Measurements from ENCODE around the gene SGCA. TPM values are rescaled to one million over a fixed set of nuclear protein-coding genes. Genes with fewer than 3 reads are reported as not detected.

SGCA gene
- total and polyA plus RNA-seq, 2 of the 8 experiments (the other 6 are each of a cell fraction or from before 2014, with no cell fraction given) = 0.12 TPM; not detected in 1

DNA sequence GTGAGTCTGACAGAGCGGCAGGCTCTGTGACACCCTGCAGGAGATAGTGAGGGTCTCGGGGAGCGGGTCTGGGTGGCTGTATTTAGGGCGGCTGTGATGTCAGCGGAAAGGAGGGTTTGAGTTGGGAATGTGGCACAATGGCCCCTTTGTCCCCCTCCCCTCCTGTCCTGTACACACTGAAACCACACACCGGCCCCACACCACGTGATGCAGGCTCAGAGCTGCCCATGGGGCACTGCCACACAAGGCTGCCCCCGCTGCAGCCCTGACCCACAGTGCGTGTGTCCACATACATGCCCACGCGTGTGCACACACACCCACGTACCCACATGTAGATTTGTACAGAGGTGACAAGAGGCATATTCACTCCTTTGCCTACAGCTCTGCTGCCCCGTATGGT is 15.3 kb downstream of the SGCA start:
- Histone ChIP-seq H3K79me2 (ENCODE audit: control insufficient read depth in 1 of 2, insufficient read depth in 2 of 2, low read length in 2 of 2) (no peaks in the 10 kb centered on the region), H4K20me1 (replicated peaks in 1 of 2; ENCODE audit: control insufficient read depth in 1 of 2, insufficient read depth in 2 of 2, low read length in 2 of 2) (peaks cover 0 to under 1% of the 10 kb centered on the region in 2 experiments), H4K91ac (replicated peaks; ENCODE audit: insufficient read length, low read length) (no peak overlapping the region), H3K79me1 (ENCODE audit: low read depth, low read length) (no peaks in the 10 kb centered on the region), H3K4me2 (ENCODE audit: insufficient read depth in 1 of 2, low read depth in 2 of 2, low read length in 2 of 2) (no peak overlapping the region), H2AFZ (ENCODE audit: low read length) (no peak overlapping the region), H3K4me1 (replicated peaks in 1 of 4; ENCODE audit: control insufficient read depth in 3 of 4, insufficient read depth in 4 of 4, low read length in 3 of 4) (peaks cover 4 to 30% (median 16%) of the 10 kb centered on the region in 4 experiments), H2BK15ac (ENCODE audit: low read length) (peak overlapping the region; percentile 93), H3K9me3 (ENCODE audit: insufficient read depth in 2 of 2, low read depth in 1 of 2, low read length in 1 of 2) (no peaks in the 10 kb centered on the region), H2BK120ac (replicated peaks; ENCODE audit: low read depth, low read length) (no peak overlapping the region), H3K14ac (ENCODE audit: insufficient read length) (no peak overlapping the region), H4K8ac (ENCODE audit: extremely low read depth, insufficient read depth, low read length) (no peak overlapping the region; the same call in 1 of the 2 replicates), H3K4me3 (ENCODE audit: extremely low read depth in 1 of 4, insufficient read depth in 2 of 4, low read depth in 3 of 4, low read length in 4 of 4) (no peak overlapping the region), H2BK20ac (ENCODE audit: low read length) (no peak overlapping the region; the same call in 1 of the 2 replicates), H3K23me2 (ENCODE audit: low read depth, low read length) (no peaks in the 10 kb centered on the region), H3K4ac (replicated peaks; ENCODE audit: insufficient read length, low read depth, low read length) (no peak overlapping the region), H3K18ac (ENCODE audit: extremely low read depth, low read length) (no peak overlapping the region), H3K56ac (replicated peaks; ENCODE audit: insufficient read length, low read depth, low read length) (no peak overlapping the region), H3K36me3 (ENCODE audit: control insufficient read depth in 2 of 4, insufficient read depth in 4 of 4, low read length in 3 of 4) (peaks cover under 1 to 13% (median 2%) of the 10 kb centered on the region in 4 experiments; a peak in 5 of 8 replicates), H3K23ac (ENCODE audit: insufficient read length) (no peak overlapping the region), H2BK5ac (ENCODE audit: low read depth, low read length) (peak overlapping the region; percentile 78; the same call in 1 of the 2 replicates), H2AK5ac (ENCODE audit: low read depth, low read length) (no peak overlapping the region; the same call in 1 of the 2 replicates), H2BK12ac (ENCODE audit: low read depth, low read length) (peak overlapping the region; percentile 77; the same call in 1 of the 2 replicates), H3K27ac (ENCODE audit: low read depth, low read length) (no peak overlapping the region), H3K9ac (replicated peaks in 1 of 4; ENCODE audit: extremely low read depth in 1 of 4, low read depth in 3 of 4, low read length in 3 of 4) (no peak overlapping the region; a peak in 1 of 7 replicates), H4K5ac (ENCODE audit: insufficient read length, low read depth, low read length) (no peak overlapping the region), H3K27me3 (replicated peaks in 1 of 4; ENCODE audit: control insufficient read depth in 3 of 4, extremely low read depth in 1 of 4, insufficient read depth in 3 of 4, low read length in 3 of 4) (no peaks in the 10 kb centered on the region)
- DNase-seq (ENCODE audit: low read depth in 1 of 2, low spot score in 2 of 2) (no peak), FAIRE-seq (no peak)
- ChIA-PET CTCF (ENCODE audit: partially characterized antibody) (interaction anchor here (0.7 to 3.4 kb wide), 15 partner anchors 8 to 181 kb away, joined by 3 to 22 read pairs (median 5); partner anchors contain the start of gene COL1A1), POLR2A (ENCODE audit: partially characterized antibody) (interaction anchor here (1.6 kb wide), 1 partner anchor 11 kb away, joined by 6 read pairs; no protein-coding TSS in a partner anchor)
- 85% methylated on average over 13 of the region's 13 CpGs; no CpG with 5 or more reads in 1 of the 2 experiments for WGBS, 2 experiments (ENCODE audit: extremely low coverage in 1 of 2, insufficient coverage in 1 of 2, insufficient read length in 1 of 2, insufficient replicate concordance in 2 of 2, low coverage in 1 of 2, low lambda C conversion rate in 2 of 2, missing lambda C conversion rate in 1 of 2)
- TF ChIP-seq SIN3A (conservative IDR thresholded peaks at IDR 0.05 in 1 of 2, IDR thresholded peaks at IDR 0.05 in 1 of 2; ENCODE audit: low read depth in 1 of 2, low read length in 2 of 2) (no peak), KDM4A (IDR thresholded peaks at IDR 0.05; ENCODE audit: low read depth, low read length, severe bottlenecking) (no peak), NANOG (IDR thresholded peaks at IDR 0.05; ENCODE audit: insufficient read depth, low read depth, low read length, poor library complexity, severe bottlenecking) (no peak), GABPA (IDR thresholded peaks at IDR 0.05; ENCODE audit: borderline replicate concordance, insufficient read depth, low read length) (no peak), CBX5 (IDR thresholded peaks at IDR 0.05; ENCODE audit: low read depth, low read length) (no peak), BCL11A (IDR thresholded peaks at IDR 0.05; ENCODE audit: low read depth in 2 of 2, low read length in 2 of 2) (no peak), SP1 (IDR thresholded peaks at IDR 0.05; ENCODE audit: low read depth, low read length) (no peak), ASH2L (IDR thresholded peaks at IDR 0.05; ENCODE audit: low read length) (no peak), CHD1 (IDR thresholded peaks at IDR 0.05; ENCODE audit: low read depth, low read length) (no peak), PHF8 (conservative IDR thresholded peaks at IDR 0.05; ENCODE audit: low read depth, low read length) (no peak)
- TF ChIP-seq, protein P1, sequence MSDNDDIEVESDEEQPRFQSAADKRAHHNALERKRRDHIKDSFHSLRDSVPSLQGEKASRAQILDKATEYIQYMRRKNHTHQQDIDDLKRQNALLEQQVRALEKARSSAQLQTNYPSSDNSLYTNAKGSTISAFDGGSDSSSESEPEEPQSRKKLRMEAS (IDR thresholded peaks at IDR 0.05) = no peak
